Endothelial cell of umbilical vein (primary cell): Measurements from ENCODE around the gene RPGRIP1.

Experiments
- CTCF ChIP-seq, 2 donors: IDR thresholded peaks; 1 replicate in 1 of 2; 2 replicates in 1 of 2; pipeline ENCODE4 v1.5.1; 2011; ENCODE audit warnings: low read length in 2 of 2, mild to moderate bottlenecking in 2 of 2, moderate library complexity in 2 of 2, control low read depth in 1 of 2, inconsistent platforms in 1 of 2, low read depth in 1 of 2; ENCODE audit not compliant: insufficient read depth in 1 of 2; ENCODE audit errors: extremely low read depth in 1 of 2
- EZH2 ChIP-seq: IDR thresholded peaks from 2 replicates; pipeline ENCODE4 v1.6.1; 2012; ENCODE audit warnings: borderline replicate concordance, low read depth, mild to moderate bottlenecking, moderate library complexity, low read length, inconsistent platforms; ENCODE audit not compliant: severe bottlenecking
- MAX ChIP-seq: IDR thresholded peaks from 2 replicates; pipeline ENCODE4 v1.6.1; 2011; ENCODE audit not compliant: insufficient read depth, insufficient read length
- MYC ChIP-seq: IDR thresholded peaks from one replicate; pipeline ENCODE4 v1.6.1; 2011; ENCODE audit warnings: mild to moderate bottlenecking, low read depth, low read length
- POLR2A ChIP-seq: IDR thresholded peaks from 2 replicates; pipeline ENCODE4 v1.6.1; 2012; ENCODE audit warnings: low read depth, mild to moderate bottlenecking, control low read depth, low read length
- POLR2AphosphoS5 ChIP-seq: IDR thresholded peaks from 2 replicates; pipeline ENCODE4 v1.6.1; 2012; ENCODE audit warnings: low read depth, mild to moderate bottlenecking, control low read depth, low read length, moderate library complexity; ENCODE audit not compliant: insufficient read depth

DNA sequence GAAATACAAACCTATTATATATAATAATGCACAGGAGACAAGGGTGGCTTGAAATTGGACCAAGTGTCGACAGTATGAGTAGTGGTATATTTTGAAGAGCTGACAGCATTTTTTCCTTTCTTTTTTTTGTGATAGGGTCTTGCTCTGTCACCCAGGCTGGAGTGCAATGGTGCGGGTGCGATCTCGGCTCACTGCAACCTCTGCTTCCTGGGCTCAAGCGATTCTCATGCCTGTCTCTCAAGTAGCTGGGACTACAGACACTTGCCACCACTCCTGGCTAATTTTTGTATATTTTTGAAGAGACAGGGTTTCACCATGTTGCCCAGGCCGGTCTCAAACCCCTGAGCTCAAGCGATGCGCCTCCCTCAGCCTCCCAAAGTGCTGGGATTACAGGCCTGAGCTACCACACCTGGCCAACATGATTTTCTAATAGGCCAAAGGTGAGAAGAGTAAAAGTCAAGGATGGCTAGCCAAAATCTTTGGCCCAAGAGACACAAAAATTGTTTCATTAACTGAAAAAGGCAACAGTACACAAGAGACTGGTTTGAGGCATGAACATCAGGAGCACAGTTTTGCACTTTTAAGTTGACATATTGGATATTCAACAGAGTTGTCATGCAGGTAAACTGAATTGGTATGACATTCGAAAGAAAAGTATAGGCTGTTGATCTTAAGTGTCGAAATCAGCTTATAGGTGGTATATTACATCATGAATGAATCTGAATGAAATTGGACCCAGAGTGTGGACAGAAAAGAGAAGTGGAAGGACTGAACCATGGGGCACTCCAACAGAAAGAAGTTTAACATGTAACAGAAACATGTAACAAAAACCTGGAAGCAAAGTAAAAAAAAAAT is 23.1 kb upstream of the RPGRIP1 start:
- no peak for TF ChIP-seq CTCF (IDR thresholded peaks at IDR 0.05; ENCODE audit: extremely low read depth in 1 of 2, insufficient read depth in 1 of 2, low read depth in 1 of 2, low read length in 2 of 2)
- TF ChIP-seq MYC: no peak
- TF ChIP-seq POLR2A: no peak
- TF ChIP-seq MAX: no peak
- peak; percentile 3 for TF ChIP-seq POLR2AphosphoS5
- TF ChIP-seq EZH2: no peak
